HG03196 (cell line): ENCODE data around the gene SLC10A2.
A peak's percentile ranks its signal among the peaks of the same experiment; 100 is the strongest.

Experiments
- ATAC-seq: cut with Tn5 transposase; IDR thresholded peaks from one replicate; pipeline ENCODE4 v1.9.1; 2021; ENCODE audit not compliant: unreplicated experiment

Gene SLC10A2

GRCh38 chr13:103055166-103055565 lies 11.1 kb downstream of the SLC10A2 start:
- no peak for ATAC-seq

GRCh38 chr13:103046676-103047075 lies 19.5 kb downstream of the SLC10A2 start:
- ATAC-seq: no peak

DNA sequence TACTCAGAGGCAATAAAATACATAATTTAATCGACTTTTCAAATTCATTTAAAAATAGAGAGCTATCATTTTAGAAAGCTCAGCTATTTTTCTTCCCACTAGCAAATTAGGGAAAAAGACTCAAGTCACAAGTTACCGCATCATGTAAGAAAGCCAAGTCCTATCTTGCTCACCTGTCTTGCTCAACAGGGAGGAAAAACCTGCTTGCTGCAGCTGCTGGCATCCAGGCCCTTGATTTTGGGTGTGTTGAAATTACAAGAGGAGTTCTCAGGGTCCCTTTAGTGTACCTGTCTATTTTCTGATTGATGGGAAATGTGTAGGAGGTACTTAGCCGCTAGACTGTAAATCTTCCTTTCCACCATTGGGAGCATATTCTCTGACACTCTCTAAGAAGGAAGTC lies 22.2 kb downstream of the SLC10A2 start:
- no peak for ATAC-seq

- ATAC-seq: no peak
Measured at GRCh38 chr13:103040006-103040405, 26.2 kb downstream of the SLC10A2 start.

DNA sequence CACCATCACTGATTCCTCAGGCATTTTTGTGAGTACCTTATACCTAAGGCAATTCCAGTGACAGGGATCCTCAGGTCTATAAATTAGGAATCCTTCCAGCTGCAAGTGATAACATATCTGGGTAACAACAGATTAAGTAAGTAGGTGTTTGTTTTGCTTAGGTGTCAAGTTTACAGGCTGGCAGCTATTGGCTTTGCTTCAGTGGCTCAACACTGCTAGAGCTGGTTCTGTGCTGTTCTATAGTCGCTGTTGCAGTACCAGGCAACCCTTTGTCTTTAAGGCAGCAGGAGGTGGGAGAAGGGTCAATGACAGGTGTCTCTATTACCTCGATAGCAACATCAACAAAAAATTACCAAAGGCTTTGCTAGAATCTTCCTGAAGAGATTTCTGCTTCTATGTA lies 27.0 kb downstream of the SLC10A2 start:
- ATAC-seq: no peak

GRCh38 chr13:103036268-103036667 lies 29.9 kb downstream of the SLC10A2 start:
- no peak for ATAC-seq

DNA sequence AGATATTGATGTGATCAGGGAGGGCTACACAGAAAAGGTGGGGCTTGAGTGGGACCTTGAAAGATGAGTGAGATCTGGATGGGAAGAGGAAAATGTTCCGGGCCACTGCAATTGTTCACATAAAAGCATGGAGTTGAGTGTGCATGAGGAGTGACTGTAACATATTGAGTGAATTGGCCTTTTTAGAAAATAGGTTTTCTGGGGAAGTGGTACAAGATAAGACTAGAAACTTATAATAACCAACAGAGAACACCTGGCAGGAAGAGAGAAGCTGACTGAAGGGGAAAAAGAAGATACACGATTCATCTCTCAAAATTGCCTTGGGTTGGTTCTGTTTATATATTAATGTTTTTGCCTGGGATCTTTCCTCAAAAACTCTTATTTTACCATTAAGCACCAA lies 32.2 kb downstream of the SLC10A2 start:
- no peak for ATAC-seq

DNA sequence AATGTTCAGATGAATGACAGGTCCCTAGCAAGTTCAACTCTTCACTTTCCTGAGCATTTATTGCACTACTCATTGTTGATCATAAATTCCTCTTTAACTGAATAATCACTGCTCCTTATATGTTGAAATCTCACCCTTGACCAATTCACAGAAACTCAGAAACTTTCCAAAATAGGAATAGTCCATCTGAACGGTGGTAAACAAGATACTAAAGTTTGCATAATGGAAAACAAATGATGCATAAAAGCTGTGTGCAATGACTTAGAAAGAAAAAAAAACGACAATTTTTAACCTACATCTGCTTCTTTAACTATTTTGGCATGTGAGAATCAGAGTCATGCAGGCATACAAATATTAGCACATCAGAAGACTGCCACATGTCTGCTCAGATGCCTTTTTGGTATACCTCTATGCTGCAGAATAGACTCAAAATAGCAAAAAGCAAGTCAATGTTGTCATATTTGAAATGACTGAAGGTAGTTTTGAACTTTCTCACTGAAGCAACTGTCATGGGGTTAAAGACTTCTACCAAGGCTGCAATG lies 34.8 kb downstream of the SLC10A2 start:
- peak; percentile 87 for ATAC-seq

- no peak for ATAC-seq
Measured at GRCh38 chr13:103030776-103031175, 35.4 kb downstream of the SLC10A2 start.

DNA sequence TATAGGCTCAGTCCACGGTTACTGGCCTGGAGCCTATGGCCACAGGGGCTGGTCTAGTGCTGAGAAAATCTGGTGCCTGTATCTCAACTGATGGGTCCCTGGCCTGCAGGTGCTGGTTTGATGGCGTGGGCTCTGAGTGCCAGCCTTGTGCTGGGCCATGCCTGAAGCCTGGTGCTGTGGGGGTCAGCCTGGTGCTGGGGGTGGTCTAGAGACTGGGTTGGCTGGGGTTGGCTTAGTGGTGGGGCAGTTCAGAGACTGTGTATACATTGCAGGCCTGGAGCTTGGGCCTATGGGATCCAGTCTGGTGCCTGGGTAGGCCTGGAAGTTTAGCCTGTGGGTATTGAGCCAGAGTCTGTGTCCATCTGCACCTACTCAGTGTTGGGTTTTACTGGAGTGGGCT lies 36.4 kb downstream of the SLC10A2 start:
- ATAC-seq: no peak

DNA sequence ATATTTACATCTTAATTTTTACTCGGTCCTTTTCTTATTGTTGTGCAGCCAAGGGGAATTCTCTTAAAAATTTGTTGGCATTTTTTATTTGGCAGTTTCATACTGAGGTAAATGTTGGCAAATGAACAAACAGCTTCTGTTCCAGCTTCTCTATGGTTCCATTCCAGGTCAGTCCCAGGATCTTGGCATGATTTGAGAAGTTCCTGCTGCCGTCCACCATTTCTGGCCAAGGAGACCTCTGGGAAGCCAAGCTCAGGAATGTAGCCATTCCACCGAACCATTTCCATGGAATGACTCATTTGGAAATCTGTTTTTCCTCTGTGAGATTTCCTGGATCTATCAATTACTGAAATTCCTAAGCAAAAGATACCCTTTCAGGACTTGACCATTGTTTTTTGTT lies 43.9 kb downstream of the SLC10A2 start:
- ATAC-seq: no peak

DNA sequence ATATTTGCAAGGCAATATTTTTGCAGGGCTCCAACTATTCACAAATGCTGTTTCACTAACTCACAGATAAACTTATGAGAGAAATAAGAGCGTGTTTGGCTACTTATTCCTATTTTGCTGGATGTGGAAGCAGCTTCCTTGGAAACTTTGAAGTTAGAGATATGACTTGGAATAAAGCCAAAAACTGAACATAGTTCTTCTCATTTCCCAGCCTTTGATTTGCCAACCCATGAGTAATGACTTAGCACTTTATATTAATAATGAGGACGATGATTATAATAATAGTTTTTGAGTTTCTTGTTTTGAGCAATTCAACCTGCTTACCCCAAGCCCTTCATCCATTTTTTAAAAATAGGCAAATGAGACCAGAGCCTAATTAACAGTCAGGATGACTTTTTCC lies 47.7 kb downstream of the SLC10A2 start:
- ATAC-seq: no peak

GRCh38 chr13:103012646-103013045 lies 53.6 kb downstream of the SLC10A2 start:
- ATAC-seq: no peak

- ATAC-seq: no peak
Measured at GRCh38 chr13:103009051-103009840, 57.0 kb downstream of the SLC10A2 start.

DNA sequence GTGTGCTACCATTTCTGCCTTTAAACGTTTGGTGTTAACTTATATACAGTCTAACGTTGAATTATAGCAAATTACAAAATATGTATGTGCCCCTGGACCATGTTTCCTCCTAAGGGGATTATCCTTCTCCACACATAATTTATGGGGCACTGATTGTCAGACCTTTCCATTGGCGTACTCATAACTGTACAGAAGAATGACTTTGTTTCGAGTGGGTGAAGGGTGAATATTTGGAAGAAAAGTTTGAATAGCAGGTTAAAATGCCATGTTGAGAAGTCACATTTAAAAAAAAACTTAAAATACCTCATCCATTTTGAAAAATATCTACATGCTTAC lies 58.8 kb downstream of the SLC10A2 start:
- ATAC-seq: no peak

DNA sequence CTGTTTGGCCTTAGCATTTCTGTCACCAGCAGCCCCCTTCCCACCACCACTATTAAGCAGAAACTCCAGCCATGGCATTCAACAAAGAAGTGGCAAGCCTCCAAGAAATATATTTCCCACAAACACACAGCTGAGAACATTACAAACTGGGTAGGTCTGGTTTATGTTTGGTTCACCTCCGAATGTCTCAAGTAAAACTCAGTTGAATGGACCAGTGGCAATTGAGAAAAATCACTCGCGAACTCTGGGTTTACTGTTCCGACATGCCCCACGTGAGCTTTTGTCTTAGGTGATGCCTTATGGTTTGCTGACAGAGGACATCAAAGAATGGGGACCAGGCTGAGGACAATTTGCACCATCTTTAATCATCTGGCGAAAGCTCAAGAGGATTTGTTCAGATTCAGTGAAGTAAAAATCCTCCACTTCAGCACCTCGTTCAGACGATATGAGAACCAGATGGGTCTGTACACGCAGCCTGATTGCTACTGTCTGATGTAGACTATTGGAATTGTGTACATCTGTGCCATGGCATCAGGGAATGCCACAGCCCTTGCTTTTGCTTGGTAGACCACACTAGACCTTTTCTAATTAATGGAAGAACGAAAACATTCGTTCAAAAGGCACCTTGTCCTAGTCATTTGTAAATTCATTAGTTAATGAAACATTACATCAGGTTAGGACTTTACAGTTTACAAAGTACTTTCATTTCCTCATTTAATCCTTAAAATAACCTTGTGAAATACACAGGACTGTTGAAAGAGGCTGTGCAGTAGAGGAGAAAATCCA lies 59.4 kb downstream of the SLC10A2 start:
- peak; percentile 89 for ATAC-seq

- ATAC-seq: no peak
Measured at GRCh38 chr13:103004661-103005345, 61.4 kb downstream of the SLC10A2 start.

DNA sequence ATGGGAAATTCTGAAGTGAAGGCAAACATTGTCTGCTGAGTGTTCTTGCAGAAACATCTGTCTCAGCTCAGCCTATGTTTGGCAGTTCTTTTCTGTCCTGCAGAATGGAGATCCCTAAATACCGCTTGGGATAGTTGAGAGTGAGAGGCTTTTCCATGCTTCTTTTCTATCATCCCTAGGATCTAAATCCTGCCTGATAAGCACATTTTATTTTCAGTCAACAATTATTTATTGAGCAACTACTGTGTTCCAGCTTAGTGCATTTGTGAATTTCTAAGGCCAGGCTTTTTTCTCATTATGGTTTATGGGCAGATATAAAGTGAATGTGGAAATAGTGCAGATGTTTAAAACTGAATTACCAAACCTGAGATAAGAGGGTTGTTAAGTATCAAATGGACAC lies 62.6 kb downstream of the SLC10A2 start:
- ATAC-seq: no peak

GRCh38 chr13:103002279-103002678 lies 63.9 kb downstream of the SLC10A2 start:
- ATAC-seq: no peak

DNA sequence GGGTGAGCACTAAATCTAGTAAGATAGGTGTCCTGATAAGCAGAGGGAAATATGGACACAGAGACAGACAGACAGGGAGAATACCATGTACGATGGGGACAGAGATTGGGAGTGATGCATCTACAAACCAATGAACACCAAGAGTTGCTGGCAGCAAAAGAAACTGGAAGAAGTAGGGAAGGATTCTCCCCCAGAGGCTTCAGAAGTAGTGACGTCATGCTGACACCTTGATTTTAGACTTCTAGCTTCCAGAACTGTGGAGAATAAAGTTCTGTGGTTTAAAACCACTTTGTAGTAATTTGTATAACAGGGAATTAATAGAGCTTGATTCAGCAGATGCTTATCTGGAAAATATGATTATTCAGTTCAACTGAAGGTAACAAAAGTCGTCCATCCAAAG lies 66.1 kb downstream of the SLC10A2 start:
- ATAC-seq: no peak

DNA sequence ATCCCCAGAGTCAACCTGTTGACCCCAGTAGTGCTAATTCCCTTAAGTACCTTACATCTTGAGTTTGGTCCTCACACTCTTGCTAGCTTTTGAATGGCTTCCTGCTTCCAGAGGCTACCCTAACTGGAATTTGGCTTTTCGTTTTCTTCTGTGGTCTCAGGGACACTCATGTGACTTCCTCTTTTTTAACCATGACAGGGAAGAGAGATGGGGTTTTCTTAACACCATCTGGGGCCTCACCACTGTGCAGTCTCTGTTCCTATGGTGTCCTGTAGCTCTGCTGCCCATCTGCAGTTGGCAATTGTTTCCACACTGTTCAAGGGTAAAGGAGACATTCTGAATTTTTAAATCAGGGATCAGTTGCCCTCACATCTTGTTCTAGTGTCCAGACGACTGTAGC lies 66.7 kb downstream of the SLC10A2 start:
- no peak for ATAC-seq
